Measurements from ENCODE around the gene DMBT1.

DMBT1 gene

DNA sequence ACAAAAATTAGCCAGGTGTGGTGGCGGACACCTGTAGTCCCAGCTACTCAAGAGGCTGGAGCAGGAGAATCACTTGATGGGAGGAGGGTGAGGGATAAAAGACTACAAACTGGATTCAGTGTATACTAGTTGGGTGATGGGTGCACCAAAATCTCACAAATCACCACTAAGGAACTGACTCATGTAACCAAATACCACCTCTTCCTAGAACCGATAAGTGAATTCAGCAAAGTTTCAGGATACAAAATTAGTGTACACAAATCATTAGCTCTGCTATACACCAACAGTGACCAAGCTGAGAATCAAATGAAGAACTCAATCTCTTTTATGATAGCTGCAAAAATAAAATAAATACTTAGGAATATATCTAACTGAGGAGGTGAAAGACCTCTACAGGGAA lies 23.0 kb upstream of the DMBT1 start:
- Histone ChIP-seq H4K91ac (ENCODE audit: low read depth, low read length, poor library complexity) (no peak overlapping the region), H3K79me1 (ENCODE audit: low read depth, low read length) (no peaks in the 10 kb centered on the region), H3K36me3 (replicated peaks in 1 of 2; ENCODE audit: control insufficient read depth in 2 of 2, insufficient read depth in 2 of 2, low read length in 2 of 2) (no peaks in the 10 kb centered on the region), H3K27me3 (ENCODE audit: control insufficient read depth in 3 of 3, insufficient read depth in 3 of 3, low read depth in 1 of 3, low read length in 3 of 3) (peaks cover 0 to 16% (median 0%) of the 10 kb centered on the region in 3 experiments), H2AFZ (ENCODE audit: low read length) (no peak overlapping the region), H2BK5ac (ENCODE audit: low read length) (no peak overlapping the region), H3K4ac (ENCODE audit: low read length) (no peak overlapping the region), H3K27ac (replicated peaks; ENCODE audit: low read length) (no peak overlapping the region), H3K23ac (ENCODE audit: low read depth, low read length, poor library complexity) (no peak overlapping the region), H3K4me3 (ENCODE audit: low read length in 2 of 2) (no peak overlapping the region), H2BK12ac (ENCODE audit: low read length) (no peak overlapping the region), H3K14ac (ENCODE audit: low read length) (no peak overlapping the region), H4K8ac (ENCODE audit: low read depth, low read length) (no peak overlapping the region), H3K4me2 (ENCODE audit: insufficient read depth, low read length, poor library complexity, severe bottlenecking) (no peak overlapping the region), H2BK120ac (ENCODE audit: low read depth, low read length) (no peak overlapping the region), H2AK5ac (ENCODE audit: low read depth, low read length) (no peak overlapping the region), H2BK15ac (ENCODE audit: low read length) (no peak overlapping the region), H3K9me3 (replicated peaks in 1 of 2; ENCODE audit: control insufficient read depth in 2 of 2, insufficient read depth in 1 of 2, low read depth in 1 of 2, low read length in 2 of 2) (no peaks in the 10 kb centered on the region), H3K18ac (ENCODE audit: low read length) (no peak overlapping the region), H3K4me1 (ENCODE audit: control insufficient read depth in 2 of 2, insufficient read depth in 1 of 2, low read depth in 1 of 2, low read length in 2 of 2) (no peaks in the 10 kb centered on the region), H3K9ac (ENCODE audit: low read depth, low read length, poor library complexity) (no peak overlapping the region)
- no CpG with 5 or more reads among the region's 2 CpGs for WGBS, 2 donors (ENCODE audit: extremely low coverage in 2 of 2, insufficient read length in 2 of 2, insufficient replicate concordance in 1 of 2)
- no peak for DNase-seq (ENCODE audit: low spot score)

DNA sequence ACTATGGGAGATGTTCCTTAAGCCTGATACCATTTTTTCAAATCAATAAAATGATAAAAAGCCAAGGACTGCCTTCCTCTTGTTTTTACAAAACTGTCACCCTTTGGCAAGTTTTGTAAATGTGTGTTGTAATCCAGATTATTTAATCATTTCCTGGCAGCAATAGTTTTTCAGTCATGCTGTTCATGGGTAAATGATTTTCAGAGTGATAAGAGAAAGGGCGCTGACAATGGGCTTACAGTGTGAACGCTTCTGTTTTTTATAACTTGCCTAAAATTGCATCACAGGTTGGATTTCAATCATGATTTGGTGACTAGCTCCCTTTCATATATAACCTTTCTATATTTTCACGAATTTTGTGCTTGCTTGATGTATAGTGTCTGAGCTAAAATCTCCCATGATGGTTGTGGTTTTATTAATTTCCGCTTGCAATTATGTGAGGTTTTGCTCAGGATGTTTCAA lies 19.0 kb upstream of the DMBT1 start:
- Histone ChIP-seq H4K91ac (ENCODE audit: low read depth, low read length, poor library complexity) (no peak overlapping the region), H3K4me1 (ENCODE audit: control insufficient read depth in 2 of 2, insufficient read depth in 1 of 2, low read depth in 1 of 2, low read length in 2 of 2) (no peaks in the 10 kb centered on the region), H3K4me2 (ENCODE audit: insufficient read depth, low read length, poor library complexity, severe bottlenecking) (no peak overlapping the region), H3K23ac (ENCODE audit: low read depth, low read length, poor library complexity) (no peak overlapping the region), H3K4ac (ENCODE audit: low read length) (no peak overlapping the region), H3K9me3 (replicated peaks in 1 of 2; ENCODE audit: control insufficient read depth in 2 of 2, insufficient read depth in 1 of 2, low read depth in 1 of 2, low read length in 2 of 2) (no peaks in the 10 kb centered on the region), H3K4me3 (ENCODE audit: low read length in 2 of 2) (no peak overlapping the region), H2AFZ (ENCODE audit: low read length) (no peak overlapping the region), H2BK5ac (ENCODE audit: low read length) (no peak overlapping the region), H2BK120ac (ENCODE audit: low read depth, low read length) (no peak overlapping the region), H2AK5ac (ENCODE audit: low read depth, low read length) (no peak overlapping the region), H3K36me3 (replicated peaks in 1 of 2; ENCODE audit: control insufficient read depth in 2 of 2, insufficient read depth in 2 of 2, low read length in 2 of 2) (no peaks in the 10 kb centered on the region), H3K18ac (ENCODE audit: low read length) (no peak overlapping the region), H3K14ac (ENCODE audit: low read length) (no peak overlapping the region), H3K79me1 (ENCODE audit: low read depth, low read length) (no peaks in the 10 kb centered on the region), H4K8ac (ENCODE audit: low read depth, low read length) (no peak overlapping the region), H2BK15ac (ENCODE audit: low read length) (no peak overlapping the region), H3K27ac (replicated peaks; ENCODE audit: low read length) (no peak overlapping the region), H3K9ac (ENCODE audit: low read depth, low read length, poor library complexity) (no peak overlapping the region), H2BK12ac (ENCODE audit: low read length) (no peak overlapping the region), H3K27me3 (ENCODE audit: control insufficient read depth in 3 of 3, insufficient read depth in 3 of 3, low read depth in 1 of 3, low read length in 3 of 3) (peaks cover 0 to 16% (median 0%) of the 10 kb centered on the region in 3 experiments)
- DNase-seq (ENCODE audit: low spot score) = no peak
- WGBS, 2 donors (ENCODE audit: extremely low coverage in 2 of 2, insufficient read length in 2 of 2, insufficient replicate concordance in 1 of 2) = no CpG with 5 or more reads among the region's 4 CpGs

DNA sequence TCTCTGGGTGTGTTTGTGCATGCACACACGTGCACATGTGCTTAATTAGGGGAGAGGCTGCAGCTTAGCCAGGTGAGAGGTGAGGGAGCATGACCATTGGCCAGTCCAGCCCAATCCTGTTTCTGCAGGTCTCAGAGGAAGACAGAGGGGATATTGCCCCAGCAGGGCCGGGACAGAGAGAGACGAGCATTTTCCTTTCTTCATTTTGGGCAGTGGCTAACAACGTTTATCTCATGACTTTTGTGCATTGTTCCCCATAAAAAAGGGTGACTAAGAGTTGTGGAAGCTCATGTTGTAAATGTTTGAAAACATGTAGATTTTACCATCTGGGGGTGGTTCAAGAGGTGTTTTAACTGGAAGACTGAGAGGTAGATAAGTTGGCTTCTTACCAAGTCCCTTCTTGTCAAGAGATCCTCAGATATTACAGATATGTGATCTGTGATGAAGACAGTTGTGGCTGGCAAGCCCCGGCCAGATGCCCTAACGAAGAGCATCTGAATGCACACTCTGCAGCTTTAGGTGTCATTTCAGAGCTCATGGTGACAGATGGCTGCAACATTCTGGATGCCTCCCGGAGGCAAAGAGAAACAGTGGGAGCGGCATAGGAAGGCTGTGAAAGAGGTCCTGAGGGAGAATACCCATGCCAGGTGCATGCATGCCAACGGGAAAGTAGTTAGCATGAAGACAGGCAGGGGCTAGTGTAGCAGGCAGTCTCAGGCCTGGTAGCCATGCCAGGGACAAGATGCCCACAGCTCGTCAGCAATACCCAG lies 16.7 kb upstream of the DMBT1 start:
- Histone ChIP-seq H3K4ac (ENCODE audit: low read length) (no peak overlapping the region), H2BK15ac (ENCODE audit: low read length) (no peak overlapping the region), H3K79me1 (ENCODE audit: low read depth, low read length) (no peaks in the 10 kb centered on the region), H2BK120ac (ENCODE audit: low read depth, low read length) (no peak overlapping the region), H2AK5ac (ENCODE audit: low read depth, low read length) (no peak overlapping the region), H3K27me3 (ENCODE audit: control insufficient read depth in 3 of 3, insufficient read depth in 3 of 3, low read depth in 1 of 3, low read length in 3 of 3) (peaks cover 0 to 17% (median 0%) of the 10 kb centered on the region in 3 experiments), H3K23ac (ENCODE audit: low read depth, low read length, poor library complexity) (no peak overlapping the region), H3K4me3 (ENCODE audit: low read length in 2 of 2) (no peak overlapping the region), H3K4me1 (ENCODE audit: control insufficient read depth in 2 of 2, insufficient read depth in 1 of 2, low read depth in 1 of 2, low read length in 2 of 2) (no peaks in the 10 kb centered on the region), H2BK12ac (ENCODE audit: low read length) (no peak overlapping the region), H3K27ac (replicated peaks; ENCODE audit: low read length) (no peak overlapping the region), H3K14ac (ENCODE audit: low read length) (no peak overlapping the region), H3K18ac (ENCODE audit: low read length) (no peak overlapping the region), H2BK5ac (ENCODE audit: low read length) (no peak overlapping the region), H3K9ac (ENCODE audit: low read depth, low read length, poor library complexity) (no peak overlapping the region), H3K4me2 (ENCODE audit: insufficient read depth, low read length, poor library complexity, severe bottlenecking) (no peak overlapping the region), H2AFZ (ENCODE audit: low read length) (no peak overlapping the region), H4K8ac (ENCODE audit: low read depth, low read length) (no peak overlapping the region), H4K91ac (ENCODE audit: low read depth, low read length, poor library complexity) (no peak overlapping the region), H3K9me3 (replicated peaks in 1 of 2; ENCODE audit: control insufficient read depth in 2 of 2, insufficient read depth in 1 of 2, low read depth in 1 of 2, low read length in 2 of 2) (no peaks in the 10 kb centered on the region), H3K36me3 (replicated peaks in 1 of 2; ENCODE audit: control insufficient read depth in 2 of 2, insufficient read depth in 2 of 2, low read length in 2 of 2) (no peaks in the 10 kb centered on the region)
- no peak for DNase-seq (ENCODE audit: low spot score)
- no CpG with 5 or more reads among the region's 10 CpGs for WGBS, 2 donors (ENCODE audit: extremely low coverage in 2 of 2, insufficient read length in 2 of 2, insufficient replicate concordance in 1 of 2)

DNA sequence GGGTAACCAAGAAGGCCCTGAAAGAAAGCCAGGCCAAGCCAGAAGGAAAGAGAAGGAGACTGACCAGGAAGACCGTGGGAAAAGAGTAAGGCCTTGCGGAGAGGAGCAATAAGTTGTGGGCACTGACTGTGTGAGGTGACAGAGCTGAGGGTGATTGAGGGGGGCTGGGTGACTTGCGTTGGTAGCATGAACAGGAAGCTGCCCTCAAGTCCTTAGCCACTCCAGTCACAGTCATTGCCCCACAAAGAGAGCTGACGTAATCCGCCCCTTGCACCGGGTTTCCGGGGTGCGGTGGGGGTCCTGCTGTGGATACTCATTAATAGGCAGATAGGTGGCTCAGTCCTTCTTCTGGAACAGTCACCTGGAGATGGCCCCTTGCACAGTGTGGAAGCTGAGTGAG lies 16.1 kb upstream of the DMBT1 start:
- no peak overlapping the region for H4K91ac ChIP-seq (ENCODE audit: low read depth, low read length, poor library complexity)

More for the DNA sequence above, 16.1 kb upstream of the DMBT1 start:
- H3K4me3 ChIP-seq (ENCODE audit: low read length in 2 of 2) = no peak overlapping the region
- no peak overlapping the region for H3K23ac ChIP-seq (ENCODE audit: low read depth, low read length, poor library complexity)
- no peak overlapping the region for H3K27ac ChIP-seq (replicated peaks; ENCODE audit: low read length)
- no peak overlapping the region for H3K14ac ChIP-seq (ENCODE audit: low read length)
- H3K9ac ChIP-seq (ENCODE audit: low read depth, low read length, poor library complexity) = no peak overlapping the region
- no peaks in the 10 kb centered on the region for H3K9me3 ChIP-seq (replicated peaks in 1 of 2; ENCODE audit: control insufficient read depth in 2 of 2, insufficient read depth in 1 of 2, low read depth in 1 of 2, low read length in 2 of 2)
- no peaks in the 10 kb centered on the region for H3K79me1 ChIP-seq (ENCODE audit: low read depth, low read length)
- H3K27me3 ChIP-seq (ENCODE audit: control insufficient read depth in 3 of 3, insufficient read depth in 3 of 3, low read depth in 1 of 3, low read length in 3 of 3) = peaks cover 0 to 17% (median 0%) of the 10 kb centered on the region in 3 experiments
- H2AFZ ChIP-seq (ENCODE audit: low read length) = no peak overlapping the region
- H2AK5ac ChIP-seq (ENCODE audit: low read depth, low read length) = no peak overlapping the region
- H3K4me1 ChIP-seq (ENCODE audit: control insufficient read depth in 2 of 2, insufficient read depth in 1 of 2, low read depth in 1 of 2, low read length in 2 of 2) = no peaks in the 10 kb centered on the region
- H2BK12ac ChIP-seq (ENCODE audit: low read length) = no peak overlapping the region
- WGBS, 2 donors (ENCODE audit: extremely low coverage in 2 of 2, insufficient read length in 2 of 2, insufficient replicate concordance in 1 of 2) = no CpG with 5 or more reads among the region's 8 CpGs
- H3K4me2 ChIP-seq (ENCODE audit: insufficient read depth, low read length, poor library complexity, severe bottlenecking) = no peak overlapping the region
- H2BK15ac ChIP-seq (ENCODE audit: low read length) = no peak overlapping the region
- H3K18ac ChIP-seq (ENCODE audit: low read length) = peak overlapping the region; percentile 45
- no peak for DNase-seq (ENCODE audit: low spot score)
- H3K36me3 ChIP-seq (replicated peaks in 1 of 2; ENCODE audit: control insufficient read depth in 2 of 2, insufficient read depth in 2 of 2, low read length in 2 of 2) = no peaks in the 10 kb centered on the region
- no peak overlapping the region for H2BK120ac ChIP-seq (ENCODE audit: low read depth, low read length)
- H4K8ac ChIP-seq (ENCODE audit: low read depth, low read length) = no peak overlapping the region
- no peak overlapping the region for H2BK5ac ChIP-seq (ENCODE audit: low read length)
- no peak overlapping the region for H3K4ac ChIP-seq (ENCODE audit: low read length)
